ENCODE results near the gene AFAP1L2.

DNA sequence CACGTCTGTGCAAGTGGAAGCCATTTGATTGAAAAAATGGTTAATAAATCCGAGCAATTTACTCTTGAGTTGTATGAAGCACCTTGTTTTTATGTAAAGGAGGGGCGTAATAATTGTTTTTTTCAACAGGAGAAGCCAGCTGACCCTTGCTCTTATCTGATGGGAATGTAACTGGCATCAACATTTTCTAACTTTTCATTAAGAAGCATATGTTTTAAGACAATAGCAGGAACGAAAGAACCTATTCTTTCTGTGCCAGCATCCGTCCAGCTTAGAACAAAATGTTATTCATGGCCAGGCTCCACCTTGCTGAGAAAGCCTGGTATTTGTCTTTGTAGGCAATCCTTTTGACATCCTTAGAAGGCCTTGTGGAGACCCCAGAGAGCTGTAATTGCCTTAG lies 22.2 kb upstream of the AFAP1L2 start:
- TF ChIP-seq, protein P1, sequence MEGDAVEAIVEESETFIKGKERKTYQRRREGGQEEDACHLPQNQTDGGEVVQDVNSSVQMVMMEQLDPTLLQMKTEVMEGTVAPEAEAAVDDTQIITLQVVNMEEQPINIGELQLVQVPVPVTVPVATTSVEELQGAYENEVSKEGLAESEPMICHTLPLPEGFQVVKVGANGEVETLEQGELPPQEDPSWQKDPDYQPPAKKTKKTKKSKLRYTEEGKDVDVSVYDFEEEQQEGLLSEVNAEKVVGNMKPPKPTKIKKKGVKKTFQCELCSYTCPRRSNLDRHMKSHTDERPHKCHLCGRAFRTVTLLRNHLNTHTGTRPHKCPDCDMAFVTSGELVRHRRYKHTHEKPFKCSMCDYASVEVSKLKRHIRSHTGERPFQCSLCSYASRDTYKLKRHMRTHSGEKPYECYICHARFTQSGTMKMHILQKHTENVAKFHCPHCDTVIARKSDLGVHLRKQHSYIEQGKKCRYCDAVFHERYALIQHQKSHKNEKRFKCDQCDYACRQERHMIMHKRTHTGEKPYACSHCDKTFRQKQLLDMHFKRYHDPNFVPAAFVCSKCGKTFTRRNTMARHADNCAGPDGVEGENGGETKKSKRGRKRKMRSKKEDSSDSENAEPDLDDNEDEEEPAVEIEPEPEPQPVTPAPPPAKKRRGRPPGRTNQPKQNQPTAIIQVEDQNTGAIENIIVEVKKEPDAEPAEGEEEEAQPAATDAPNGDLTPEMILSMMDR (IDR thresholded peaks at IDR 0.05; ENCODE audit: insufficient read depth, low read length, poor library complexity, severe bottlenecking): no peak
- TF ChIP-seq EZH2phosphoT487 (conservative IDR thresholded peaks at IDR 0.05; ENCODE audit: low read length): no peak

Data from SU-DHL-6 (cell line).